MM.1S (cell line): ENCODE data around the gene HIVEP2.
A peak's percentile ranks its signal among the peaks of the same experiment; 100 is the strongest.

Experiments
- DNase-seq: peaks from one replicate; pipeline ENCODE4 v3.0.0-alpha.2; 2015
- H2AFZ ChIP-seq: fragments of 300-600 bp; sonication (generic); 2 replicates; pipeline ENCODE4 v1.6.0; 2016; ENCODE audit warnings: antibody characterized with exemption, low read length
- H3F3A ChIP-seq: fragments of 300-600 bp; sonication (generic); 2 replicates; pipeline ENCODE4 v1.6.1; 2016; ENCODE audit warnings: mild to moderate bottlenecking, antibody characterized with exemption, low read length, moderate library complexity, mixed read lengths; ENCODE audit not compliant: insufficient read depth
- H3K27ac ChIP-seq: fragments of 300-600 bp; sonication (generic); 2 replicates; pipeline ENCODE4 v1.5.1; 2016; ENCODE audit warnings: mild to moderate bottlenecking, low read length
- H3K27me3 ChIP-seq: fragments of 300-600 bp; sonication (generic); replicated peaks from 2 replicates; pipeline ENCODE4 v1.6.0; 2016; ENCODE audit warnings: low read length; ENCODE audit not compliant: insufficient read depth
- H3K36me3 ChIP-seq: fragments of 300-600 bp; sonication (generic); replicated peaks from 2 replicates; pipeline ENCODE4 v1.6.1; 2016; ENCODE audit warnings: mild to moderate bottlenecking, low read length, mixed read lengths; ENCODE audit not compliant: insufficient read depth
- H3K4me1 ChIP-seq: fragments of 300-600 bp; sonication (generic); 2 replicates; pipeline ENCODE4 v1.6.1; 2016; ENCODE audit warnings: low read length, mixed read lengths
- H3K4me2 ChIP-seq: fragments of 300-600 bp; sonication (generic); 2 replicates; pipeline ENCODE4 v1.6.0; 2016; ENCODE audit warnings: low read depth, low read length
- H3K4me3 ChIP-seq: fragments of 300-600 bp; sonication (generic); 2 replicates; pipeline ENCODE4 v1.5.1; 2016; ENCODE audit warnings: low read length, mixed read lengths
- H3K79me2 ChIP-seq: fragments of 300-600 bp; sonication (generic); 2 replicates; pipeline ENCODE4 v1.6.1; 2016; ENCODE audit warnings: mixed run types, low read length, mixed read lengths
- H3K9ac ChIP-seq: fragments of 300-600 bp; sonication (generic); 2 replicates; pipeline ENCODE4 v1.6.1; 2016; ENCODE audit warnings: low read length, mixed read lengths
- H3K9me2 ChIP-seq: fragments of 300-600 bp; sonication (generic); replicated peaks from 2 replicates; pipeline ENCODE4 v1.6.1; 2016; ENCODE audit warnings: mild to moderate bottlenecking, low read length, mixed read lengths; ENCODE audit not compliant: insufficient read depth
- H3K9me3 ChIP-seq: fragments of 300-600 bp; sonication (generic); replicated peaks from 2 replicates; pipeline ENCODE4 v1.6.1; 2016; ENCODE audit warnings: mild to moderate bottlenecking, low read length, mixed read lengths; ENCODE audit not compliant: insufficient read depth
- H4K20me1 ChIP-seq: fragments of 300-600 bp; sonication (generic); 2 replicates; pipeline ENCODE4 v1.6.1; 2016; ENCODE audit warnings: mild to moderate bottlenecking, low read length, moderate library complexity, mixed read lengths; ENCODE audit not compliant: insufficient read depth
- CTCF ChIP-seq: fragments of 300-600 bp; sonication (generic); IDR thresholded peaks from 2 replicates; pipeline ENCODE4 v1.5.1; 2016; ENCODE audit warnings: antibody characterized with exemption, low read length, mixed read lengths
- EZH2 ChIP-seq: fragments of 300-600 bp; sonication (generic); optimal IDR thresholded peaks from 2 replicates; pipeline ENCODE3; 2017; ENCODE audit warnings: low read depth, mild to moderate bottlenecking, antibody characterized with exemption, low read length, mixed read lengths
- EZH2phosphoT487 ChIP-seq: fragments of 300-600 bp; sonication (generic); IDR thresholded peaks from 2 replicates; pipeline ENCODE4 v1.6.1; 2018; ENCODE audit warnings: antibody characterized with exemption, low read length

HIVEP2 gene

GRCh38 chr6:142797159-142797558 is 147.8 kb downstream of the HIVEP2 start:
- TF ChIP-seq CTCF = no peak
- TF ChIP-seq EZH2phosphoT487 = no peak
- no peak for TF ChIP-seq EZH2
- H3K4me3 ChIP-seq = no peak overlapping the region
- peak overlapping the region; percentile 70; the same call in 1 of the 2 replicates for H3K4me2 ChIP-seq
- H3F3A ChIP-seq = peaks cover 17% of the 10 kb centered on the region
- H3K36me3 ChIP-seq = no peaks in the 10 kb centered on the region
- DNase-seq = no peak
- H2AFZ ChIP-seq = no peak overlapping the region
- H3K79me2 ChIP-seq = peaks cover 4% of the 10 kb centered on the region; the same call in 1 of the 2 replicates
- peaks cover 29% of the 10 kb centered on the region for H3K4me1 ChIP-seq
- peak overlapping the region; percentile 98 for H3K27ac ChIP-seq
- no peaks in the 10 kb centered on the region for H3K9me2 ChIP-seq
- H3K9ac ChIP-seq = peak overlapping the region; percentile 94; the same call in 1 of the 2 replicates
- no peaks in the 10 kb centered on the region for H3K27me3 ChIP-seq
- no peaks in the 10 kb centered on the region for H4K20me1 ChIP-seq
- H3K9me3 ChIP-seq = no peaks in the 10 kb centered on the region

GRCh38 chr6:142796571-142796970 is 148.4 kb downstream of the HIVEP2 start:
- H3K9me3 ChIP-seq = no peaks in the 10 kb centered on the region
- TF ChIP-seq EZH2phosphoT487 = no peak
- TF ChIP-seq CTCF = no peak
- no peak for TF ChIP-seq EZH2
- peaks cover 17% of the 10 kb centered on the region for H3F3A ChIP-seq
- H3K9me2 ChIP-seq = no peaks in the 10 kb centered on the region
- H4K20me1 ChIP-seq = no peaks in the 10 kb centered on the region
- no peak overlapping the region for H3K27ac ChIP-seq
- no peak overlapping the region for H3K4me2 ChIP-seq
- no peaks in the 10 kb centered on the region for H3K27me3 ChIP-seq
- peaks cover 23% of the 10 kb centered on the region for H3K4me1 ChIP-seq
- no peaks in the 10 kb centered on the region for H3K36me3 ChIP-seq
- peaks cover 4% of the 10 kb centered on the region; the same call in 1 of the 2 replicates for H3K79me2 ChIP-seq
- no peak overlapping the region for H3K4me3 ChIP-seq
- DNase-seq = no peak
- H3K9ac ChIP-seq = no peak overlapping the region
- H2AFZ ChIP-seq = no peak overlapping the region

GRCh38 chr6:142796024-142796423 is 149.0 kb downstream of the HIVEP2 start:
- TF ChIP-seq EZH2phosphoT487 = no peak
- no peak for TF ChIP-seq CTCF
- no peak for TF ChIP-seq EZH2
- Histone ChIP-seq H3K4me1 (peaks cover 20% of the 10 kb centered on the region), H3K27ac (no peak overlapping the region), H3K4me3 (no peak overlapping the region), H3K36me3 (no peaks in the 10 kb centered on the region), H3K79me2 (peaks cover 3% of the 10 kb centered on the region; the same call in 1 of the 2 replicates), H4K20me1 (no peaks in the 10 kb centered on the region), H3K4me2 (no peak overlapping the region), H2AFZ (no peak overlapping the region), H3K9me3 (no peaks in the 10 kb centered on the region), H3F3A (peaks cover 17% of the 10 kb centered on the region), H3K9me2 (no peaks in the 10 kb centered on the region), H3K9ac (no peak overlapping the region), H3K27me3 (no peaks in the 10 kb centered on the region)
- DNase-seq = no peak
